Keratinocyte (primary cell): Measurements from ENCODE around the gene KRT73. TPM values are rescaled to one million over a fixed set of nuclear protein-coding genes. Genes with fewer than 3 reads are reported as not detected.

ENCODE experiments used
- DNase-seq: peaks from one replicate; pipeline ENCODE4 v3.0.0-alpha.2; 2011; ENCODE audit warnings: low read depth, missing footprints, low spot score
- FAIRE-seq: peaks from 2 replicates; lab custom pipeline; 2011; peaks lifted over from hg19 to GRCh38; lab: Jason Lieb, UNC
- H2AFZ ChIP-seq: 2 replicates; pipeline ENCODE4 v1.6.0; 2012; ENCODE audit warnings: low read length, control low read depth, inconsistent platforms; ENCODE audit not compliant: control insufficient read depth
- H3K27ac ChIP-seq: 2 replicates; pipeline ENCODE4 v1.5.1; 2011; ENCODE audit warnings: low read length; ENCODE audit not compliant: control insufficient read depth, insufficient read depth
- H3K27me3 ChIP-seq: 3 replicates; pipeline ENCODE4 v1.6.0; 2011; ENCODE audit warnings: low read length; ENCODE audit not compliant: control insufficient read depth, insufficient read depth; ENCODE audit errors: extremely low read depth
- H3K36me3 ChIP-seq, 2 experiments: 2 replicates in 1 of 2; 3 replicates in 1 of 2; pipeline ENCODE4 v1.5.1; 2011; ENCODE audit warnings: low read length in 2 of 2, mild to moderate bottlenecking in 1 of 2; ENCODE audit not compliant: control insufficient read depth in 2 of 2, insufficient read depth in 2 of 2; ENCODE audit errors: extremely low read depth in 1 of 2
- H3K4me1 ChIP-seq: 3 replicates; pipeline ENCODE4 v1.5.1; 2011; ENCODE audit warnings: low read length; ENCODE audit not compliant: control insufficient read depth, insufficient read depth; ENCODE audit errors: extremely low read depth
- H3K4me2 ChIP-seq: 3 replicates; pipeline ENCODE4 v1.6.0; 2011; ENCODE audit warnings: low read depth, low read length; ENCODE audit not compliant: control insufficient read depth, insufficient read depth; ENCODE audit errors: extremely low read depth
- H3K4me3 ChIP-seq, 3 experiments: fragments of 200-600 bp in 1 of 3; sonication (generic) in 1 of 3; 2 replicates in 2 of 3; 3 replicates in 1 of 3; pipeline ENCODE4 v1.5.1; 2011 to 2016; ENCODE audit warnings: low read length in 3 of 3, mild to moderate bottlenecking in 3 of 3, control low read depth in 2 of 3, inconsistent platforms in 1 of 3, low read depth in 1 of 3, mixed read lengths in 1 of 3, mixed run types in 1 of 3, moderate library complexity in 1 of 3; ENCODE audit not compliant: control insufficient read depth in 2 of 3, insufficient read depth in 2 of 3; ENCODE audit errors: extremely low read depth in 1 of 3
- H3K79me2 ChIP-seq: 2 replicates; pipeline ENCODE4 v1.6.0; 2012; ENCODE audit warnings: low read length; ENCODE audit not compliant: control insufficient read depth, insufficient read depth
- H3K9ac ChIP-seq: 3 replicates; pipeline ENCODE4 v1.6.0; 2011; ENCODE audit warnings: low read length; ENCODE audit not compliant: control insufficient read depth, insufficient read depth; ENCODE audit errors: extremely low read depth
- H3K9me1 ChIP-seq: 3 replicates; pipeline ENCODE4 v1.6.0; 2011; ENCODE audit warnings: low read length; ENCODE audit not compliant: control insufficient read depth, insufficient read depth; ENCODE audit errors: extremely low read depth
- H3K9me3 ChIP-seq: 2 replicates; pipeline ENCODE4 v1.5.1; 2012; ENCODE audit warnings: low read depth, low read length; ENCODE audit not compliant: control insufficient read depth
- H4K20me1 ChIP-seq: 3 replicates; pipeline ENCODE4 v1.6.0; 2011; ENCODE audit warnings: low read length; ENCODE audit not compliant: control insufficient read depth, insufficient read depth; ENCODE audit errors: extremely low read depth
- EZH2 ChIP-seq: IDR thresholded peaks from one replicate; pipeline ENCODE4 v1.6.1; 2012; ENCODE audit warnings: inconsistent platforms, mild to moderate bottlenecking, low read length, moderate library complexity
- dilution Hi-C: fragments of 300-500 bp; cut with MboI; formaldehyde crosslinking; loops from one replicate; pipeline ENCODE4 v1.7.0; 2020; ENCODE audit warnings: low sequenced_read_pairs; ENCODE audit not compliant: extremely low pct_ligation_motif_present
- polyA plus RNA-seq, 5 experiments: library from polyadenylated mRNA; depleted of rRNA in 3 of 5; stranded (reverse) in 3 of 5; stranded (forward) in 1 of 5; unstranded in 1 of 5; fragments of >200 nt; gene quantifications; 1 replicate in 1 of 5; 2 replicates in 3 of 5; 3 replicates in 1 of 5; pipeline versions ENCODE4 v1.2.1 to v1.2.3, GENCODE V29; 2011 to 2012; ENCODE audit warnings: missing spikeins in 2 of 5, low read depth in 1 of 5, low replicate concordance in 1 of 5
- TF ChIP-seq, protein P1 (sequence below), 3 experiments: IDR thresholded peaks in 1 of 3; conservative IDR thresholded peaks in 1 of 3; optimal IDR thresholded peaks in 1 of 3; 2 replicates in 2 of 3; 3 replicates in 1 of 3; pipeline versions ENCODE3 to v1.5.1; 2011; ENCODE audit warnings: low read length in 3 of 3, mild to moderate bottlenecking in 3 of 3, moderate library complexity in 2 of 3, control low read depth in 1 of 3, inconsistent platforms in 1 of 3; ENCODE audit not compliant: insufficient read depth in 2 of 3; ENCODE audit errors: extremely low read depth in 1 of 3

The KRT73 gene
- polyA plus RNA-seq, 1 donor (not counting 4 experiments of a cell fraction or from before 2014, with no cell fraction given) = 0.03 TPM

DNA sequence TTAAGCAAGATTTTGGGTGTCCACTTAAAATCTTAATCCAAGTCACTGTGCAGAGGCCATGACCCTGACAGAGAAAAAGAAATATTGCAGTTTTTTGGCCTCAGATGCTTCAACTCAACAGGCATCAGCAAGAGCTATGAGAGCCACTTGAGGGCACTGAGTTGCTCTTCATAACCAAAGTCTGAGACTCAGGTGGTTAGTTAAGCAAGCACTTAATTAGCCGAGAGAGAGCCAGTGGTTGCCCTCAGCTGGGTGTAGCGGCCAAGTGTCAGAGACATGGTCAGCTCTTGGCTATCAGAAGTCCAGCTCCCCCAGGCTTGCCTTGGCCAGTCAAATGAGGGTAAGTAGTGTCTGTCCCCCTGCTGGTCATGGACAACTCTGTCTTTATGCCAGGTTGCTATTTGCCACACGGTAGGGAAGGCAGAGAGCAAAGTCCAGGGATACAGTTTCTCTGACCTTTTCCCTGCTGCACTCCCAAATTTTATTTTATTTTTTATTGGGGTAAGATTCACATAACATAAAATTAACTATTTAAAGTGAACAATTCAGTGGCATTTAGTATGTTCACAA is 56.4 kb downstream of the KRT73 start:
- FAIRE-seq = no peak

DNA sequence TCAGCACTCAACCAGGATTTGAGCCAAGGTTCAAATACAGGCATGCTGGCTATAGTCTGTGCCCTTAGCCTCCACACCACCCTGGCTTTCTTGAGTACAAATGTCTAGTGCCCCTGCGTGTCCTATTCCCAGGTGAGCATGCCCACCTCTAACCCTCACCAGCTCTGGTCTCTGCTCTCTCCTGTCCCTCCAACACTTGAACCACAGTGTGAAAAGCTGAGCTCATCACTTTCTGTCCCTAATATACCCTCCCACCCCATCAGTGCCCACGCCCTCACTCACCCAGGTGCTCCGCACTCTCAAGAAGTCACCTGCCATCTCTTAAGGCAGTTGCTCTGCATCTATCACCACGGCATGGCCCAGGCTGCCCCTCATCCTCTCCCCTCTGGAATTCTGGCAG is 58.4 kb downstream of the KRT73 start:
- Histone ChIP-seq H3K9ac (no peak overlapping the region), H2AFZ (no peak overlapping the region), H4K20me1 (no peaks in the 10 kb centered on the region), H3K9me3 (no peaks in the 10 kb centered on the region), H3K27ac (no peak overlapping the region), H3K4me2 (no peak overlapping the region), H3K4me1 (no peaks in the 10 kb centered on the region), H3K9me1 (no peaks in the 10 kb centered on the region), H3K27me3 (peaks cover 2% of the 10 kb centered on the region), H3K36me3 (no peaks in the 10 kb centered on the region), H3K79me2 (no peaks in the 10 kb centered on the region), H3K4me3 (no peak overlapping the region)
- dilution Hi-C loops = no loop called here
- TF ChIP-seq, protein P1, sequence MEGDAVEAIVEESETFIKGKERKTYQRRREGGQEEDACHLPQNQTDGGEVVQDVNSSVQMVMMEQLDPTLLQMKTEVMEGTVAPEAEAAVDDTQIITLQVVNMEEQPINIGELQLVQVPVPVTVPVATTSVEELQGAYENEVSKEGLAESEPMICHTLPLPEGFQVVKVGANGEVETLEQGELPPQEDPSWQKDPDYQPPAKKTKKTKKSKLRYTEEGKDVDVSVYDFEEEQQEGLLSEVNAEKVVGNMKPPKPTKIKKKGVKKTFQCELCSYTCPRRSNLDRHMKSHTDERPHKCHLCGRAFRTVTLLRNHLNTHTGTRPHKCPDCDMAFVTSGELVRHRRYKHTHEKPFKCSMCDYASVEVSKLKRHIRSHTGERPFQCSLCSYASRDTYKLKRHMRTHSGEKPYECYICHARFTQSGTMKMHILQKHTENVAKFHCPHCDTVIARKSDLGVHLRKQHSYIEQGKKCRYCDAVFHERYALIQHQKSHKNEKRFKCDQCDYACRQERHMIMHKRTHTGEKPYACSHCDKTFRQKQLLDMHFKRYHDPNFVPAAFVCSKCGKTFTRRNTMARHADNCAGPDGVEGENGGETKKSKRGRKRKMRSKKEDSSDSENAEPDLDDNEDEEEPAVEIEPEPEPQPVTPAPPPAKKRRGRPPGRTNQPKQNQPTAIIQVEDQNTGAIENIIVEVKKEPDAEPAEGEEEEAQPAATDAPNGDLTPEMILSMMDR (optimal IDR thresholded peaks at IDR 0.05 in 1 of 3, IDR thresholded peaks at IDR 0.05 in 1 of 3, conservative IDR thresholded peaks at IDR 0.05 in 1 of 3; ENCODE audit: extremely low read depth in 1 of 3, insufficient read depth in 2 of 3, low read length in 3 of 3) = no peak
- TF ChIP-seq EZH2 = no peak
- DNase-seq (no peak), FAIRE-seq (no peak)

More for the DNA sequence above, 56.4 kb downstream of the KRT73 start:
- H4K20me1 ChIP-seq = no peaks in the 10 kb centered on the region
- no peak for DNase-seq
- no peaks in the 10 kb centered on the region for H3K9me3 ChIP-seq
- H3K9ac ChIP-seq = no peak overlapping the region
- no peak overlapping the region for H2AFZ ChIP-seq
- no peaks in the 10 kb centered on the region for H3K79me2 ChIP-seq
- no peaks in the 10 kb centered on the region for H3K9me1 ChIP-seq
- no peak overlapping the region for H3K27ac ChIP-seq
- no peaks in the 10 kb centered on the region for H3K36me3 ChIP-seq
- TF ChIP-seq, protein P1 (optimal IDR thresholded peaks at IDR 0.05 in 1 of 3, IDR thresholded peaks at IDR 0.05 in 1 of 3, conservative IDR thresholded peaks at IDR 0.05 in 1 of 3; ENCODE audit: extremely low read depth in 1 of 3, insufficient read depth in 2 of 3, low read length in 3 of 3) = peak; percentile 39 to 50 (median 41)
- no peak for TF ChIP-seq EZH2
- no peak overlapping the region for H3K4me3 ChIP-seq
- H3K27me3 ChIP-seq = peaks cover 2% of the 10 kb centered on the region
- dilution Hi-C loops = no loop called here
- no peak overlapping the region for H3K4me2 ChIP-seq
- H3K4me1 ChIP-seq = no peaks in the 10 kb centered on the region
